Choroid plexus epithelial cell (primary cell): Measurements from ENCODE around the gene LRP1B.

Experiments
- DNase-seq: peaks from one replicate; pipeline ENCODE4 v3.0.0-alpha.2; 2010; ENCODE audit warnings: low read depth
- H3K4me3 ChIP-seq: 2 replicates; pipeline ENCODE4 v1.5.1; 2011; ENCODE audit warnings: low read depth, mild to moderate bottlenecking, control low read depth, low read length, moderate library complexity
- CTCF ChIP-seq: conservative IDR thresholded peaks from 2 replicates; pipeline ENCODE4 v1.5.1; 2011; ENCODE audit warnings: low read depth, mild to moderate bottlenecking, control low read depth, inconsistent platforms, low read length, moderate library complexity

Gene LRP1B

DNA sequence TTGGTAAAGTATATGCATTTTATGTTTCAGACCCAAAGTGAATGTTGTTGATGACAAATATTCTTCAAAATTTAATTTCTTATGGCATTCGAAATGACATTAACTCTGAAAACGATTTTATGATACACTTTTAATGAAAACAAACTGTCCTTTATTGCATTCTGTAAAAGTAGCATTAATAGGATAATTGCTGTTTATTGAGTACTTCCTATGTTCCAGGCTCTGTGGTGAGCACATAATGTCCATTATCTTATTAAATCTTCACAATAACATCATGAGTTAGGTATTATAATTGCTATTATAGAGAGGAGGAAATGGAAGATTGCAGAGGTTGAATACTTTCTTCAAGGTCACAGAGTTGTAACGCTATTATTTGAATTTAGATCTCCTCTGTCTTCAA is 638.0 kb downstream of the LRP1B start:
- no peak for TF ChIP-seq CTCF
- no peak for DNase-seq
- no peak overlapping the region for H3K4me3 ChIP-seq

DNA sequence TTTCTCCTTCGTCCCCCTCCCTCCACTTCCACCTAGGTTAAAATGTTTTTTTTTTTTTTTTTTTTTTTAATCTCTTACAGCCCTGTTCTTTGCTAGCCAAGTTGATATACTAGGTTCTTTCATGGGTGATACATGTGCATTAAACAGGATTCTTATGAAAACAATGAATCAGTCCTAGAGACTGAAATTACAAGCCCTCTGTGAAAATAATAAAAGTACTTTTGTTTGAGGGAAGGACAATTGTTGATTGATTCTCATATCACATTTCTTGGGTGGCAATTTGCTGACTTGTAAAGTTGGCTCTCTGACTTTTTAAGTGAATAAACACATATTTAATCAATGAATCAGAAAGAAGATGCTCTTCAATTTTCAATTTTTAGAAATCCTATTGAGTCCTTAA is 639.9 kb downstream of the LRP1B start:
- no peak for TF ChIP-seq CTCF
- H3K4me3 ChIP-seq: no peak overlapping the region
- DNase-seq: no peak

DNA sequence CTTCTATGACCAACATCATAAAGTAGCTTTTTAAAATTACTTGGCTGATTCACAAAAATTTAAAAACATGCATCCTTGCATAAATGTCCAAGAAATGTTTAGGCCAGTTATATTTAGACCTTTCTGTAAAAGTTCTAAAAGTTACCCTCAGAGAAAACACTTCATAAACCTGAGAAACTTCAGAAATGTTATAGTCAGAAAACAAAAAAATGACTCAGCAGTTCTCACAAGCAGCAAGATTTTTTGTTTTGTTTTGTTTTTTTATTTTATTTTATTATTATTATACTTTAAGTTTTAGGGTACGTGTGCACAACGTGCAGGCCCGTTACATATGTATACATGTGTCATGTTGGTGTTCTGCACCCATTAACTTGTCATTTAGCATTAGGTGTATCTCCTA is 648.1 kb downstream of the LRP1B start:
- no peak overlapping the region for H3K4me3 ChIP-seq
- peak; percentile 8 for DNase-seq
- TF ChIP-seq CTCF: no peak

- TF ChIP-seq CTCF: no peak
- H3K4me3 ChIP-seq: no peak overlapping the region
- DNase-seq: no peak
Measured at GRCh38 chr2:141475801-141476200, 655.0 kb downstream of the LRP1B start.

DNA sequence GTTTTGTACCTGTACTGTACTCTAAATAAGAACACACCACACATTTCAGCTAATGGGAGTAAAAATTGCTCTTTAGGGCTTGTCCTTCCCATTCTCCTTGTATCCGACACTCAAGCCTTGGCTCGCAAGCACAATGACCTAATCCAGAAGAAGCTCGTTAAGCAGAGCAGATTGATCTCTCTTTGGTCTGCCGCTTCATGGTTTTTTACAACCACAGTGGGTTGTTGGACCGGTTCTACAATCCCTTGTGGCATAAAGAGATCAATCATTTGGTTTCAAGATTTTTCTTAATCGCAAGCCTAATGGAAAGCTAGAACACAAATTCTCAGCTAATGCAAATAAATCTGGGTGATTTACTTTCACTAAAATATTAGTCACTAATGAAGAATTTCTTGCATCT is 662.1 kb downstream of the LRP1B start:
- no peak for TF ChIP-seq CTCF
- DNase-seq: no peak

GRCh38 chr2:141467331-141467730 is 663.5 kb downstream of the LRP1B start:
- H3K4me3 ChIP-seq: no peak overlapping the region
- no peak for DNase-seq
- no peak for TF ChIP-seq CTCF

More for the DNA sequence above, 662.1 kb downstream of the LRP1B start:
- no peak overlapping the region for H3K4me3 ChIP-seq

DNA sequence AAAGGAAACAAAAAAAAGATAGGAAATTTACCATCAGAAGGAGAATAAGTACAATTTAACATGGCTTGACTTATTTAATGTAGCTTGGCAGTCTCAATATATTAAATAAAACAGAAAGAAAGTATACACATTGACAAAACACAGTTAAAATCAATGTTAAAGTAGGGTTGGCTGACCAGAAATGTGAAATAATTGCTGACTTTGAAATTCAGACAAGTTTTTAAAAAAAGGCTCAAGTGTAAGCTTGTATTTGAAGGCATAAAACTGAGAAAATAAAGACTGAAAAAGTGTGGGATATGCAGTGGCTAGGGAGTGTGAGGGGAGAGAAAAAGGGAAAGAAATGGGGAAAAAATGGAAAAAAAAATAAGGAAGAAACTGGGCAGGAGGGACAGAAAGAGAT is 665.8 kb downstream of the LRP1B start:
- no peak for TF ChIP-seq CTCF
- no peak overlapping the region for H3K4me3 ChIP-seq
- no peak for DNase-seq
